Measurements from ENCODE around the gene RDH14.

RDH14 gene

DNA sequence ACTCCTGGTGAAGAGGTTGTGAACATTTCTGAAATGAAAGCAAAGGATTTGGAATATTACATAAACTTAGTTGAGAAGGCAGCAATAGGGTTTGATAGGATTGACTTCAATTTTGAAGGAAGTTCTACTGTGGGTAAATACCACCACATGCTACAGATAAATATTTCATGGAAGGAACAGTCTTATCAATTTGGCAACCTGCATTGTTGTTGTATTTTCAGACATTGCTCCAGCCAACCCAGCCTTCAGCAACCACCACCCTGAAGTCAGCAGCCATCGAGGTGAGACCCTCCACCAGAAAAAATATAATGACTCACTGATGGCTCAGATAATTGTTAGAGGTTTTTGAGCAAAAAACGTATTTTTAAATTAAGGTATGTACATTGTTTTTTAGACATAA lies 10.0 kb downstream of the RDH14 start:
- TF ChIP-seq SPI1 (IDR thresholded peaks at IDR 0.05; ENCODE audit: borderline replicate concordance, low read depth) (no peak), GABPA (IDR thresholded peaks at IDR 0.05; ENCODE audit: low read depth) (no peak), CTCF (IDR thresholded peaks at IDR 0.05; ENCODE audit: insufficient read depth, low read length) (no peak), POLR2AphosphoS5 (IDR thresholded peaks at IDR 0.05; ENCODE audit: low read depth) (no peak), REST (IDR thresholded peaks at IDR 0.05; ENCODE audit: insufficient replicate concordance, low read depth) (no peak)
- no peak overlapping the region for H3K4me3 ChIP-seq (replicated peaks; ENCODE audit: insufficient read depth, low read length)
- H3K27ac ChIP-seq (replicated peaks), result no peak overlapping the region
- H3K27me3 ChIP-seq (ENCODE audit: insufficient read depth, poor library complexity, severe bottlenecking), result no peaks in the 10 kb centered on the region
- DNase-seq (ENCODE audit: low read depth in 1 of 2, low spot score in 1 of 2), result no peak

GRCh38 chr2:18549083-18549482 lies 11.4 kb downstream of the RDH14 start:
- TF ChIP-seq CTCF (IDR thresholded peaks at IDR 0.05; ENCODE audit: insufficient read depth, low read length), result no peak
- no peak for TF ChIP-seq REST (IDR thresholded peaks at IDR 0.05; ENCODE audit: insufficient replicate concordance, low read depth)
- TF ChIP-seq GABPA (IDR thresholded peaks at IDR 0.05; ENCODE audit: low read depth), result no peak
- no peak for TF ChIP-seq POLR2AphosphoS5 (IDR thresholded peaks at IDR 0.05; ENCODE audit: low read depth)
- TF ChIP-seq SPI1 (IDR thresholded peaks at IDR 0.05; ENCODE audit: borderline replicate concordance, low read depth), result no peak
- Histone ChIP-seq H3K27ac (replicated peaks) (no peak overlapping the region), H3K27me3 (ENCODE audit: insufficient read depth, poor library complexity, severe bottlenecking) (no peaks in the 10 kb centered on the region), H3K4me3 (replicated peaks; ENCODE audit: insufficient read depth, low read length) (no peak overlapping the region)
- no peak for DNase-seq (ENCODE audit: low read depth in 1 of 2, low spot score in 1 of 2)

GRCh38 chr2:18548621-18549020 lies 11.8 kb downstream of the RDH14 start:
- TF ChIP-seq CTCF (IDR thresholded peaks at IDR 0.05; ENCODE audit: insufficient read depth, low read length), result no peak
- no peak for TF ChIP-seq REST (IDR thresholded peaks at IDR 0.05; ENCODE audit: insufficient replicate concordance, low read depth)
- no peak for TF ChIP-seq SPI1 (IDR thresholded peaks at IDR 0.05; ENCODE audit: borderline replicate concordance, low read depth)
- TF ChIP-seq GABPA (IDR thresholded peaks at IDR 0.05; ENCODE audit: low read depth), result no peak
- TF ChIP-seq POLR2AphosphoS5 (IDR thresholded peaks at IDR 0.05; ENCODE audit: low read depth), result no peak

More at GRCh38 chr2:18548621-18549020, 11.8 kb downstream of the RDH14 start:
- no peak overlapping the region for H3K4me3 ChIP-seq (replicated peaks; ENCODE audit: insufficient read depth, low read length)
- no peaks in the 10 kb centered on the region for H3K27me3 ChIP-seq (ENCODE audit: insufficient read depth, poor library complexity, severe bottlenecking)
- DNase-seq (ENCODE audit: low read depth in 1 of 2, low spot score in 1 of 2), result no peak
- no peak overlapping the region for H3K27ac ChIP-seq (replicated peaks)
